IMR-90 (cell line): Measurements from ENCODE around the gene MCRS1. TPM values are rescaled to one million over a fixed set of nuclear protein-coding genes. Genes with fewer than 3 reads are reported as not detected.

Experiments
- ATAC-seq: fragments of 200-7000 bp; cut with Tn5 transposase; 2 replicates; pipeline ENCODE4 v1.9.1; 2020; ENCODE audit warnings: low read depth, mild to moderate bottlenecking, moderate library complexity
- BruUV-seq: library from RNA; stranded (reverse); fragments of 400-500 nt; replicated peaks from 2 replicates; lab custom pipeline; 2021; lab: Mats Ljungman, UMichigan
- CTCF ChIA-PET: fragments of 300-600 bp; formaldehyde crosslinking; extraction: SDS; loops from one replicate; lab custom pipeline; 2021; ENCODE audit warnings: antibody characterized with exemption; lab: Yijun Ruan, JAX
- POLR2A ChIA-PET: fragments of 300-600 bp; sonication (Branson Sonifier 250); formaldehyde crosslinking; loops from one replicate; lab custom pipeline; 2022; ENCODE audit warnings: antibody characterized with exemption; ENCODE audit not compliant: unreplicated experiment; lab: Charles Lee
- DNase-seq: peaks from one replicate; pipeline ENCODE4 v3.0.0; 2013
- H2AFZ ChIP-seq: replicated peaks from 2 replicates; pipeline ENCODE3; 2013; ENCODE audit warnings: low read length, mild to moderate bottlenecking; ENCODE audit not compliant: poor library complexity
- H2AK5ac ChIP-seq: 2 replicates; pipeline ENCODE4 v1.6.1; 2013; ENCODE audit warnings: low read depth, low read length, inconsistent platforms
- H2AK9ac ChIP-seq: replicated peaks from 2 replicates; pipeline ENCODE3; 2013; ENCODE audit warnings: mild to moderate bottlenecking, low read depth, low read length, moderate library complexity; ENCODE audit not compliant: poor library complexity
- H2BK120ac ChIP-seq: 2 replicates; pipeline ENCODE4 v1.6.1; 2013; ENCODE audit warnings: low read depth, low read length, inconsistent platforms
- H2BK15ac ChIP-seq: 3 replicates; pipeline ENCODE4 v1.6.1; 2013; ENCODE audit warnings: low read depth, low read length, inconsistent platforms
- H2BK20ac ChIP-seq: 2 replicates; pipeline ENCODE4 v1.6.1; 2013; ENCODE audit warnings: low read depth, mild to moderate bottlenecking, inconsistent platforms, low read length, moderate library complexity
- H2BK5ac ChIP-seq: 2 replicates; pipeline ENCODE4 v1.6.1; 2013; ENCODE audit warnings: mild to moderate bottlenecking, low read depth, low read length, inconsistent platforms; ENCODE audit not compliant: poor library complexity, severe bottlenecking
- H3K14ac ChIP-seq: replicated peaks from 2 replicates; pipeline ENCODE4 v1.6.1; 2013; ENCODE audit warnings: low read depth, low read length, inconsistent platforms
- H3K18ac ChIP-seq: 2 replicates; pipeline ENCODE4 v1.6.1; 2013; ENCODE audit warnings: low read depth, low read length, control low read depth
- H3K23ac ChIP-seq: 2 replicates; pipeline ENCODE4 v1.6.1; 2013; ENCODE audit warnings: low read depth, low read length, inconsistent platforms
- H3K27ac ChIP-seq: 2 replicates; pipeline ENCODE4 v1.5.1; 2013; ENCODE audit warnings: mild to moderate bottlenecking, control low read depth, low read length; ENCODE audit not compliant: insufficient read depth
- H3K27me3 ChIP-seq: 2 replicates; pipeline ENCODE4 v1.6.1; 2013; ENCODE audit warnings: low read length; ENCODE audit not compliant: control insufficient read depth, insufficient read depth
- H3K36me3 ChIP-seq: 2 replicates; pipeline ENCODE4 v1.6.1; 2013; ENCODE audit warnings: low read length, mixed read lengths; ENCODE audit not compliant: control insufficient read depth, insufficient read depth
- H3K4ac ChIP-seq: 2 replicates; pipeline ENCODE4 v1.6.1; 2013; ENCODE audit warnings: low read depth, low read length, inconsistent platforms
- H3K4me1 ChIP-seq: 2 replicates; pipeline ENCODE4 v1.6.1; 2013; ENCODE audit warnings: low read length, mixed read lengths; ENCODE audit not compliant: control insufficient read depth, insufficient read depth
- H3K4me2 ChIP-seq: 2 replicates; pipeline ENCODE4 v1.6.1; 2013; ENCODE audit warnings: low read depth, mild to moderate bottlenecking, control low read depth, low read length, moderate library complexity
- H3K4me3 ChIP-seq: 2 replicates; pipeline ENCODE4 v1.5.1; 2013; ENCODE audit warnings: low read depth, mild to moderate bottlenecking, control low read depth, low read length, moderate library complexity; ENCODE audit not compliant: insufficient read depth
- H3K56ac ChIP-seq: 2 replicates; pipeline ENCODE4 v1.6.1; 2013; ENCODE audit warnings: low read length, inconsistent platforms; ENCODE audit not compliant: insufficient read depth; ENCODE audit errors: extremely low read depth
- H3K79me1 ChIP-seq, 2 experiments: 2 replicates each; pipeline ENCODE4 v1.6.1; 2013; ENCODE audit warnings: low read length in 2 of 2, inconsistent platforms in 1 of 2, low read depth in 1 of 2
- H3K9ac ChIP-seq: 2 replicates; pipeline ENCODE4 v1.6.1; 2013; ENCODE audit warnings: low read depth, low read length, control low read depth
- H3K9me1 ChIP-seq: 2 replicates; pipeline ENCODE4 v1.6.1; 2013; ENCODE audit warnings: low read length, inconsistent platforms; ENCODE audit not compliant: insufficient read depth
- H3K9me3 ChIP-seq: 2 replicates; pipeline ENCODE4 v1.6.1; 2013; ENCODE audit warnings: low read length; ENCODE audit not compliant: control insufficient read depth, insufficient read depth
- H4K20me1 ChIP-seq: 2 replicates; pipeline ENCODE4 v1.6.1; 2013; ENCODE audit warnings: low read length, inconsistent platforms; ENCODE audit not compliant: insufficient read depth
- H4K5ac ChIP-seq: 2 replicates; pipeline ENCODE4 v1.6.1; 2013; ENCODE audit warnings: mild to moderate bottlenecking, low read depth, low read length, control low read depth
- H4K8ac ChIP-seq, 2 experiments: 2 replicates each; pipeline ENCODE4 v1.6.1; 2013; ENCODE audit warnings: low read depth in 2 of 2, low read length in 2 of 2, control low read depth in 1 of 2, inconsistent platforms in 1 of 2
- H4K91ac ChIP-seq: 2 replicates; pipeline ENCODE4 v1.6.1; 2013; ENCODE audit warnings: low read depth, low read length, inconsistent platforms; ENCODE audit not compliant: insufficient read depth
- BHLHE40 ChIP-seq: fragments of 150-350 bp; IDR thresholded peaks from 2 replicates; pipeline ENCODE4 v1.6.1; 2016; ENCODE audit warnings: mild to moderate bottlenecking, low read depth, low read length
- CEBPB ChIP-seq: IDR thresholded peaks from 2 replicates; pipeline ENCODE4 v1.6.1; 2012; ENCODE audit warnings: low read depth, low read length, improper control_type of control experiment
- CHD1 ChIP-seq: IDR thresholded peaks from 2 replicates; pipeline ENCODE4 v1.6.1; 2012; ENCODE audit warnings: low read depth, low read length, improper control_type of control experiment
- CTCF ChIP-seq: conservative IDR thresholded peaks from 2 replicates; pipeline ENCODE4 v1.5.1; 2012; ENCODE audit warnings: mild to moderate bottlenecking, low read depth, low read length, improper control_type of control experiment
- ELK1 ChIP-seq: fragments of 150-350 bp; IDR thresholded peaks from 2 replicates; pipeline ENCODE4 v1.6.1; 2016; ENCODE audit warnings: low read depth, mild to moderate bottlenecking, low read length, moderate library complexity, borderline replicate concordance
- FOS ChIP-seq: fragments of 150-350 bp; IDR thresholded peaks from 2 replicates; pipeline ENCODE4 v1.6.1; 2016; ENCODE audit warnings: low read depth, low read length
- MAFK ChIP-seq: IDR thresholded peaks from 2 replicates; pipeline ENCODE4 v1.6.1; 2012; ENCODE audit warnings: low read depth, low read length, improper control_type of control experiment
- MAZ ChIP-seq: IDR thresholded peaks from 2 replicates; pipeline ENCODE4 v1.6.1; 2012; ENCODE audit warnings: low read depth, mild to moderate bottlenecking, low read length, improper control_type of control experiment, moderate library complexity, borderline replicate concordance
- MXI1 ChIP-seq: IDR thresholded peaks from 2 replicates; pipeline ENCODE4 v1.6.1; 2012; ENCODE audit warnings: low read depth, mild to moderate bottlenecking, low read length, moderate library complexity, borderline replicate concordance
- NFE2L2 ChIP-seq: fragments of 150-350 bp; IDR thresholded peaks from 2 replicates; pipeline ENCODE4 v1.6.1; 2016; ENCODE audit warnings: low read depth, mild to moderate bottlenecking, low read length
- POLR2A ChIP-seq: IDR thresholded peaks from 2 replicates; pipeline ENCODE4 v1.6.1; 2012; ENCODE audit warnings: mild to moderate bottlenecking, low read depth, low read length
- RAD21 ChIP-seq: IDR thresholded peaks from 2 replicates; pipeline ENCODE4 v1.6.1; 2012; ENCODE audit warnings: low read length, improper control_type of control experiment
- RCOR1 ChIP-seq: IDR thresholded peaks from 2 replicates; pipeline ENCODE4 v1.6.1; 2012; ENCODE audit warnings: mild to moderate bottlenecking, low read length, improper control_type of control experiment; ENCODE audit not compliant: insufficient replicate concordance
- RFX5 ChIP-seq: IDR thresholded peaks from 2 replicates; pipeline ENCODE4 v1.8.0; 2012; ENCODE audit warnings: low read depth, mild to moderate bottlenecking, low read length, moderate library complexity
- SMC3 ChIP-seq: fragments of 150-350 bp; IDR thresholded peaks from 2 replicates; pipeline ENCODE4 v1.6.1; 2016; ENCODE audit warnings: low read depth, mild to moderate bottlenecking, antibody characterized with exemption, low read length, moderate library complexity
- USF2 ChIP-seq: fragments of 150-350 bp; IDR thresholded peaks from 2 replicates; pipeline ENCODE4 v1.6.1; 2017; ENCODE audit warnings: mild to moderate bottlenecking, antibody characterized with exemption, low read length, low read depth
- WGBS, 2 experiments: methylation state at CpG; one replicate each; pipeline versions ENCODE4 v1.1.5 to v1.1.7; 2013; ENCODE audit warnings: missing lambda C conversion rate in 2 of 2; ENCODE audit not compliant: insufficient read length in 1 of 2; ENCODE audit errors: extremely low coverage in 2 of 2; 5-methylcytosine and 5-hydroxymethylcytosine counted together
- dilution Hi-C: fragments of 300-500 bp; cut with HindIII; formaldehyde crosslinking; loops from one replicate; pipeline ENCODE4 v1.14.3; 2018; ENCODE audit warnings: low sequenced_read_pairs; ENCODE audit not compliant: unreplicated experiment
- in situ Hi-C: fragments of 300-500 bp; cut with MboI; formaldehyde crosslinking; loops from 3 replicates; pipeline ENCODE4 v1.14.3; 2019; ENCODE audit warnings: low sequenced_read_pairs, inconsistent platforms, mixed read lengths
- intact Hi-C: fragments of 100-400 bp; cut with micrococcal nuclease; formaldehyde crosslinking; loops from 2 replicates; pipeline ENCODE4 v1.10.0; 2022
- polyA plus RNA-seq, 3 experiments: library from polyadenylated mRNA; depleted of rRNA; stranded (reverse); fragments of >200 nt; gene quantifications; 2 replicates each; pipeline ENCODE4 v1.2.3, GENCODE V29; 2012; ENCODE audit warnings: low replicate concordance in 1 of 3
- total RNA-seq: library from RNA; depleted of rRNA; stranded (reverse); fragments of >200 nt; gene quantifications from 2 replicates; pipeline ENCODE4 v1.2.3, GENCODE V29; 2012

MCRS1 gene
- total and polyA plus RNA-seq, 2 of the 4 experiments (the other 2 are of a cell fraction), result 72.9 to 73.2 TPM

GRCh38 chr12:49599961-49600360, 32.0 kb upstream of the MCRS1 start:
- Histone ChIP-seq H3K56ac (no peak overlapping the region), H3K9me3 (no peaks in the 10 kb centered on the region), H2BK20ac (no peak overlapping the region), H3K36me3 (no peaks in the 10 kb centered on the region), H4K5ac (no peak overlapping the region), H3K23ac (no peak overlapping the region), H3K79me1 (no peaks in the 10 kb centered on the region), H3K14ac (no peak overlapping the region), H3K27me3 (no peaks in the 10 kb centered on the region), H3K27ac (no peak overlapping the region), H3K4me1 (no peaks in the 10 kb centered on the region), H2AK5ac (no peak overlapping the region), H3K4ac (no peak overlapping the region), H3K18ac (no peak overlapping the region), H3K4me3 (no peak overlapping the region), H4K8ac (no peak overlapping the region), H4K20me1 (no peaks in the 10 kb centered on the region), H2BK15ac (no peak overlapping the region), H3K9ac (no peak overlapping the region), H2BK120ac (no peak overlapping the region), H3K9me1 (no peaks in the 10 kb centered on the region; the same call in 1 of the 2 replicates), H4K91ac (no peak overlapping the region), H3K4me2 (no peak overlapping the region), H2AK9ac (no peak overlapping the region), H2BK5ac (no peak overlapping the region), H2AFZ (no peak overlapping the region)
- intact Hi-C loops, result no loop called here
- WGBS, 2 experiments, result 100% methylated on average over 2 of the region's 8 CpGs; no CpG with 5 or more reads in 1 of the 2 experiments
- dilution Hi-C loops, result no loop called here
- DNase-seq (no peak), ATAC-seq (no peak)
- in situ Hi-C loops, result no loop called here
- TF ChIP-seq CHD1 (no peak), MAFK (no peak), MXI1 (no peak), USF2 (no peak), SMC3 (no peak), ELK1 (no peak), NFE2L2 (no peak), POLR2A (no peak), FOS (no peak), RFX5 (no peak), BHLHE40 (no peak), MAZ (no peak), RCOR1 (no peak), RAD21 (no peak), CTCF (no peak), CEBPB (no peak)
- ChIA-PET POLR2A (interaction anchor here (0.6 kb wide), 1 partner anchor 23 kb away, joined by 10 read pairs; the partner anchor contains the start of gene PRPF40B), CTCF (no interaction called here)
- no TSS peak for BruUV-seq
